GM12872 (cell line): ENCODE data around the gene FGF3.

Source experiments
- TF ChIP-seq, protein P1 (sequence below): IDR thresholded peaks from 3 replicates; pipeline ENCODE4 v1.5.1; 2011; ENCODE audit warnings: low read depth, mild to moderate bottlenecking, low read length, moderate library complexity; ENCODE audit not compliant: insufficient read depth

Gene FGF3

DNA sequence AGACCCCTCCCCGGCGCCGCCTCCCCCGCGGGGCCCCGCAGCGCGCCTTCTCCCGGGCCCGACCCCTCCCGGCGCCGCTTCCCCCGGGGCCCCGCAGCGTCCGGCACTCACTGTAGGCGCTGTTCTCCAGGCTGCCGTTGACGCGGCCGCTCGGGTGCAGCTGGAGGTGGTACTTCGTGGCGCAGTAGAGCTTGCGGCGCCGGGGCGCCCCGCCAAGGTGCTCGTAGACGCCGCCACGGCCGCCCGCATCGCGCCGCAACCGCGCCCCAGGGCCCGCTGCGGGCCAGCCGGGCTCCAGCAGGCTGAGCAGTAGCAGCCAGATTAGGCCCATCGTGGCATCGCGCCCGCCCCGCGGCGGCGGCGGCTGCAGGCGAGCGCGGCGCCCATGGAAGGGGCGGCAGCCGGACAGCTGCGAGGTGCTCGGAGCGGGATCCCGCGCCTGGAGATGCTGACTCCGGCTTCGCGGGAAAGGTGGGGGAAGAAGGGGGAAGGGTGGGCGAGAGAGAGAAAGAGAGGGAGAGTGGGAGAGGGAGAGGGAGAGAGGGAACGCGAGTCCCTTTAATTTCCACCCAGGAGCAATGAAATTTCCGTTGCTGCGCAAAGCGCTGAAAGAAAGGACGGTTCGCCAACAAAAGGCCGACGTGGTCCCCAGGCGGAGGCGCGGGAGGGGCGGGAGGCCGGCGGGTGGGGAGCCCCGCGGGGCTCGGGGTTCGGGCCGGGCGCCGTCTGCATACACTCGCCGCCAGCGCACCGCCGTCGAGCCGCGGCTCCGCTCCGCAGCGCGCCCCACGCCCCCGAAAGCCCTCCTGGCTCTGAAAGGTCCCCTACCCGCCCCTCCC is at the start of gene FGF3:
FGF3 (minus strand) TSS at position 814 of the 839 bp plus-strand sequence; CDS start at position 331, 483 bp downstream.
- TF ChIP-seq, protein P1, sequence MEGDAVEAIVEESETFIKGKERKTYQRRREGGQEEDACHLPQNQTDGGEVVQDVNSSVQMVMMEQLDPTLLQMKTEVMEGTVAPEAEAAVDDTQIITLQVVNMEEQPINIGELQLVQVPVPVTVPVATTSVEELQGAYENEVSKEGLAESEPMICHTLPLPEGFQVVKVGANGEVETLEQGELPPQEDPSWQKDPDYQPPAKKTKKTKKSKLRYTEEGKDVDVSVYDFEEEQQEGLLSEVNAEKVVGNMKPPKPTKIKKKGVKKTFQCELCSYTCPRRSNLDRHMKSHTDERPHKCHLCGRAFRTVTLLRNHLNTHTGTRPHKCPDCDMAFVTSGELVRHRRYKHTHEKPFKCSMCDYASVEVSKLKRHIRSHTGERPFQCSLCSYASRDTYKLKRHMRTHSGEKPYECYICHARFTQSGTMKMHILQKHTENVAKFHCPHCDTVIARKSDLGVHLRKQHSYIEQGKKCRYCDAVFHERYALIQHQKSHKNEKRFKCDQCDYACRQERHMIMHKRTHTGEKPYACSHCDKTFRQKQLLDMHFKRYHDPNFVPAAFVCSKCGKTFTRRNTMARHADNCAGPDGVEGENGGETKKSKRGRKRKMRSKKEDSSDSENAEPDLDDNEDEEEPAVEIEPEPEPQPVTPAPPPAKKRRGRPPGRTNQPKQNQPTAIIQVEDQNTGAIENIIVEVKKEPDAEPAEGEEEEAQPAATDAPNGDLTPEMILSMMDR: no peak

DNA sequence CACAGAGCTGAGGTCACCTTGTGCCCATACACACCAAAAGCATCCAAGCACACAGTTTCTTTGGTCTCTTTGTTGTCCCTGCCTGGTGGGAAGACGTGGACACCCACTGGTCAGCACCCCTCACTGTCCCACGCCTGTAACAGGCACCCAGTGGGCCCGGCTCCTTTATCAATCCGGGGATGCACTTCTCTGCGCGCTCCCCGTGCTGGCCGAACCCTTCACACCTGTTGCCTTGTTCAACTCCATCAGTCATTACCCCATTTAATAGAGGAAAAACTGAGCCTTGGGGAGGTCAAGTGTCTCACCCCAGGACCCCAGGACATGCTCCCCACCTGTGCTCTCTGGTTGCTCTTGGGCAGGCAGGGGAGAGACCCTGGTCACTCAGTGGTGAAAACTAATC is 49.7 kb upstream of the FGF3 start:
- TF ChIP-seq, protein P1: no peak

- TF ChIP-seq, protein P1: no peak
Observed at GRCh38 chr11:69868006-69868810, 49.0 kb upstream of the FGF3 start.

GRCh38 chr11:69867076-69868005 is 48.1 kb upstream of the FGF3 start:
- TF ChIP-seq, protein P1: no peak

DNA sequence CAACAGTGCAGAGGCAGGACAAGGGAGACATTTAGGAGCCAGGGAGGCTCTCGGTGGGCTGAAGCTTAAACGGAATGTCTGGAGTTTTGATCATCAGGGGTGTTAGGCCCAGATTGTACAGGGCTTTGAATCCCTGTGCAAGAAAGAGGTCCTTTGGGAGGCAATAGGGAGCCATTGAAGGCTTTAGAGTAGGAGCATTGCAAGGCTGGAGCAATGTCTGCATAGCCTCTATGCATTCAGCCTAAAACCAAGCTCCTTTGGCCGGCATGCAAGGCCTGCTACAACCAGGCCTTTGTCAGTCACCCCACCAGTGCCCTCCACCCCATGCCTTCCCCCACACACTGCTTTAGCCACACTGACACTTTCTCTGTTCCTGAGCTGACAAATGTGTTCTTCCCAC is 47.4 kb upstream of the FGF3 start:
- TF ChIP-seq, protein P1: no peak

- TF ChIP-seq, protein P1: no peak
Observed at GRCh38 chr11:69865707-69866106, 46.5 kb upstream of the FGF3 start.
